Measurements from ENCODE around the gene VDR.

DNA sequence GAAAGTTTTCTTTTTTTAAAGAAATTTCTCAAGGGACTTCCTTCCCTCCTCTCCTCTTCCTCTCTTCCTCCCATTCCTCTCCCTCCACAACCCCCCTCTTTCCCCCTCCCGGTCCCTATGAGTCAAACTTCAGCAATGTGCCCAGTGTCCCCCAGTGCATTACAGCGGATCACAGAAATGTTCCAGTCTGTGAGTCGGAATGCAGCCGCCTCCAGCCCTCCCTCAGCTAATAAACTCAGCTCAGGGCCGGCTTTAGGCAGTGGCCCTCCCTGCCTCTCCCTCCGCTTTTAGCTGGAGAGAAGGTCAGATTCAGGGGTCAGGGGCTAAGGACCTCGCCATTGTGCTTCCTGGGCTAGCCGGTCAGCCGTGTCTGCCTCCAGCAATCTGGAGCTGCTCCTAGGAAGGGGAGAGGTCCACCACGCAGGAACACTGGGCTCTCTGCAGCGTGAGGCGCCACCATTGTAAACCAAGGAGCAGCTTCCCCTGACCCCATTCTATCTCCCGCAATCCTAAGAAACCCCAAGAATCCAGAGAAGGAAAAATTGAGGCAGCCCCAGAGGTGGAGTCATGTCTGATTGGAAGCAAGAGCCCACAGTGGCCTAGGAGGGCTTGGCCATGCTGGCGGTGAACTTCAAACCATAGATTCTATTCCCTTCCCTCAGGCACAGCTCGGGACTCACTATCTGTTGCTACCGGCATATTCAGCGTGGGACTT is 84.0 kb downstream of the VDR start:
- TF ChIP-seq POLR2AphosphoS5 (IDR thresholded peaks at IDR 0.05; ENCODE audit: low read depth, low read length) (no peak), POLR2A (IDR thresholded peaks at IDR 0.05; ENCODE audit: low read depth, low read length) (no peak)
